T-helper 1 cell treated with Interleukin-12 subunit alpha and Interleukin-12 subunit beta and Interleukin-4 antibody, amounts not matched to agents 30 μg/mL and 1 μg/mL, for 36 hours (primary cell): ENCODE measurements around the gene CA14.
"Not testable (repeated sequence)": the region's sequence is repeated elsewhere in the genome, so short reads cannot be mapped to it uniquely, and the experiment has no call there.

ENCODE experiments used
- H3K27ac Mint-ChIP-seq: one replicate; pipeline ENCODE4 v1.8.0; 2021; ENCODE audit warnings: mild to moderate bottlenecking, mixed read lengths
- H3K27me3 Mint-ChIP-seq: one replicate; pipeline ENCODE4 v1.8.0; 2021; ENCODE audit warnings: low read depth, mixed read lengths
- H3K36me3 Mint-ChIP-seq: one replicate; pipeline ENCODE4 v1.8.0; 2021; ENCODE audit warnings: low read depth, mixed read lengths
- H3K4me1 Mint-ChIP-seq: one replicate; pipeline ENCODE4 v1.8.0; 2021; ENCODE audit warnings: low read depth, mixed read lengths
- H3K4me3 Mint-ChIP-seq: one replicate; pipeline ENCODE4 v1.8.0; 2021; ENCODE audit warnings: mild to moderate bottlenecking, moderate library complexity, mixed read lengths
- H3K9me3 Mint-ChIP-seq: one replicate; pipeline ENCODE4 v1.8.0; 2021; ENCODE audit warnings: mixed read lengths

Gene CA14

GRCh38 chr1:150281758-150282557, 24.4 kb downstream of the CA14 start, which contains the start of gene CIART:
Gene CIART, plus strand, starts transcription at chr1:150282554. Its CDS starts 714 bp downstream, at chr1:150283268.
- H3K4me1 Mint-ChIP-seq, result peaks cover 22% of the 10 kb centered on the region
- H3K27ac Mint-ChIP-seq, result peak within 1 kb of the TSS; percentile 85
- no peaks in the 10 kb centered on the region for H3K9me3 Mint-ChIP-seq
- H3K27me3 Mint-ChIP-seq, result peaks cover 17% of the 10 kb centered on the region
- peaks cover 4% of the 10 kb centered on the region for H3K36me3 Mint-ChIP-seq
- peak within 1 kb of the TSS; percentile 96 for H3K4me3 Mint-ChIP-seq

DNA sequence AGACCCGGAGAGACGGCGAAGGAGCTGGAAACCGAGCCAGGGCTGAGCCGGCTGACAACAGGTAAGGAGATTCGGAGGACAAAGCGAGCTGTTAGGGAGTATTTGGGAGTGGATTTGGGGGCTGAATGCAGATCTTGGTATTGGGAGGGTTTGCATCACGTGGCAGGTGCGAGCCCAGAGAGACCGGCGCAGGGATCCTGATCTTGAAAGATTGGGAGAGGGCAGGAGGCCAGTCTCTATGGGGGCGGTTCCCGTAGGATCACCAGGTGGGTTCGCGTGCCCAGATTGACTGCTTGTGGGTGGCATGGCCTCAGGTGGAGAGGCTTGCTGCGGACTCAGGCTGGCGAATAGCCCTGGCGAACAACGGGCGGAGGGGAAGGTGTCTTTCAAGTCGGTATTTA, 25.0 kb downstream of the CA14 start:
- H3K4me1 Mint-ChIP-seq, result peaks cover 22% of the 10 kb centered on the region
- H3K36me3 Mint-ChIP-seq, result peaks cover 4% of the 10 kb centered on the region
- H3K9me3 Mint-ChIP-seq, result no peaks in the 10 kb centered on the region
- peak overlapping the region; percentile 85 for H3K27ac Mint-ChIP-seq
- H3K27me3 Mint-ChIP-seq, result peaks cover 17% of the 10 kb centered on the region
- peak overlapping the region; percentile 96 for H3K4me3 Mint-ChIP-seq

- no peak overlapping the region for H3K27ac Mint-ChIP-seq
- no peaks in the 10 kb centered on the region for H3K9me3 Mint-ChIP-seq
- peaks cover 17% of the 10 kb centered on the region for H3K27me3 Mint-ChIP-seq
- H3K4me3 Mint-ChIP-seq, result peak overlapping the region; percentile 6
- peaks cover 22% of the 10 kb centered on the region for H3K4me1 Mint-ChIP-seq
- peaks cover 4% of the 10 kb centered on the region for H3K36me3 Mint-ChIP-seq
Measured at GRCh38 chr1:150283260-150283659, 25.7 kb downstream of the CA14 start.

GRCh38 chr1:150288382-150288781, 30.8 kb downstream of the CA14 start:
- H3K9me3 Mint-ChIP-seq, result no peaks in the 10 kb centered on the region
- H3K4me1 Mint-ChIP-seq, result peaks cover 6% of the 10 kb centered on the region
- H3K4me3 Mint-ChIP-seq, result no peak overlapping the region
- no peaks in the 10 kb centered on the region for H3K36me3 Mint-ChIP-seq
- H3K27ac Mint-ChIP-seq, result no peak overlapping the region
- no peaks in the 10 kb centered on the region for H3K27me3 Mint-ChIP-seq

DNA sequence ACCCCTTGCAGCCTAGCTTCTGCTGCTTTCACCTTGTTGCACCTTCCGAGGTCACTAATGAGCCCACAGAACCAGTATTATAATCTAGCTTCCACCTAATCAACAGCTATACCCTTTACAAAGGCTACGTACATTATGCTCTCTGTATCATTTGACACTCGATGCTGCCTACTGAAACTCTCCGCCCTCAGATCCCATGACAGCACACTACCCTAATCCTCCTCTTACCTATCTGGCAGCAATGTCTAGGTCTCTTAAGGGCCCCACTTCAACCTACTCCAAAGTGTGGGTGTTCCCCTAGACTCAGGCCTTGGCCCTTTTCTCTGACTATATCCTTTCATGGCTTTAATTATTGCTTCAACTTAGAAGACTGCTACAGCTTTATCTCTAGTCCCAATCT, 31.2 kb downstream of the CA14 start:
- Mint-ChIP-seq H3K9me3 (no peaks in the 10 kb centered on the region), H3K36me3 (no peaks in the 10 kb centered on the region), H3K4me3 (no peak overlapping the region), H3K27me3 (no peaks in the 10 kb centered on the region), H3K4me1 (peaks cover 10% of the 10 kb centered on the region), H3K27ac (no peak overlapping the region)

GRCh38 chr1:150293433-150294253, 36.1 kb downstream of the CA14 start, which contains the start of gene MRPS21:
Gene MRPS21, plus strand, starts transcription at chr1:150293861. Its CDS starts 506 bp downstream, at chr1:150294367.
- Mint-ChIP-seq H3K36me3 (peaks cover 15% of the 10 kb centered on the region), H3K27ac (peak within 1 kb of the TSS; percentile 98)

DNA sequence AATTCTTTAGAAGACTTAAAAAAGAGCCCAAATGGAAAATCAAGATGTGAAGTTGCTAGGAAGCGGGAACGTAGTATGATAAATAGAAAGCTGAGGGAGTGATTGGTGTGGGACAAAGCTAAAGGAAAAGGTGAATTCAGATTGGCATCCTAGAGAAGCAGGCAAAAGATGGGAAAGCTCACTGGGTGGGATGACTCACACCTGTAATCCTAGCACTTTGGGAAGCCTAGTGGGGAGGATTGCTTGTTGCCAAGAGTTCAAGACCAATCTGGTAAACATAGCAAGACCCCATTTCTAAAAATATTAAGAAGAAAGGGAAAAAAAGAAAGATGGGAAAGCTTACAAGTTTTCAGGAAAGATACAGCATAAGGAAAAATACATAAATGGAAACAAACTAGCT, 37.9 kb downstream of the CA14 start:
- no peaks in the 10 kb centered on the region for H3K27me3 Mint-ChIP-seq

More at GRCh38 chr1:150293433-150294253, 36.1 kb downstream of the CA14 start, which contains the start of gene MRPS21:
- Mint-ChIP-seq H3K4me3 (peak within 1 kb of the TSS; percentile 94), H3K9me3 (no peaks in the 10 kb centered on the region), H3K4me1 (peaks cover 30% of the 10 kb centered on the region), H3K27me3 (no peaks in the 10 kb centered on the region)

GRCh38 chr1:150299716-150300115, 42.1 kb downstream of the CA14 start:
- Mint-ChIP-seq H3K27me3 (no peaks in the 10 kb centered on the region), H3K9me3 (no peaks in the 10 kb centered on the region), H3K4me1 (peaks cover 21% of the 10 kb centered on the region), H3K36me3 (peaks cover 27% of the 10 kb centered on the region), H3K27ac (no peak overlapping the region), H3K4me3 (no peak overlapping the region)

More for the DNA sequence above, 37.9 kb downstream of the CA14 start:
- peaks cover 30% of the 10 kb centered on the region for H3K4me1 Mint-ChIP-seq
- no peak overlapping the region for H3K4me3 Mint-ChIP-seq
- H3K27ac Mint-ChIP-seq, result no peak overlapping the region
- H3K9me3 Mint-ChIP-seq, result no peaks in the 10 kb centered on the region
- peaks cover 16% of the 10 kb centered on the region for H3K36me3 Mint-ChIP-seq

DNA sequence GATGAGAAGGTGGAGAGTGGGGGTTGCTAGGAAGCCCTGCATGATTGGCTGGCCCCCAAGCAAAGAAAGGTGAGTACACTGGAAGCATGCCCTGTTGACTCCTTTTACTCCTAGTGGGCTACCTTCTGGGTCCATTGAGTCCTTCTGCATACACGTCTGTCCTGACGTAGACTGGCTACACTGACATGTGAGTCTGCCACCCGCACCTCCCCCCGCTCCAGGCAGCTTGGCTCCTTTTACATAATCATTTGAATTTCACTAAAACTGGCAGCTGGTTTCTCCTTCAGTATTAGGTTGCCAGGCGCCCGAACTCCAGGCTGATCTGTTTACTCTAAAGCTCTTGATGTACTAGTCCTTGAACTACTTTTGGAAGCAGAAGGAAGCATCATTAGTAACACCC, 44.8 kb downstream of the CA14 start:
- peaks cover 9% of the 10 kb centered on the region for H3K4me1 Mint-ChIP-seq
- H3K9me3 Mint-ChIP-seq, result no peaks in the 10 kb centered on the region
- H3K27me3 Mint-ChIP-seq, result no peaks in the 10 kb centered on the region
- H3K4me3 Mint-ChIP-seq, result no peak overlapping the region
- H3K27ac Mint-ChIP-seq, result no peak overlapping the region
- peaks cover 20% of the 10 kb centered on the region for H3K36me3 Mint-ChIP-seq

- Mint-ChIP-seq H3K27ac (no peak overlapping the region), H3K36me3 (peaks cover 20% of the 10 kb centered on the region), H3K27me3 (no peaks in the 10 kb centered on the region), H3K4me1 (peaks cover 7% of the 10 kb centered on the region), H3K9me3 (no peaks in the 10 kb centered on the region), H3K4me3 (no peak overlapping the region)
Measured at GRCh38 chr1:150302902-150303301, 45.3 kb downstream of the CA14 start.

- H3K4me3 Mint-ChIP-seq, H3K4me1 Mint-ChIP-seq, H3K9me3 Mint-ChIP-seq, H3K36me3 Mint-ChIP-seq, H3K27me3 Mint-ChIP-seq, H3K27ac Mint-ChIP-seq: not testable (repeated sequence)
Measured at GRCh38 chr1:150308585-150308984, 51.0 kb downstream of the CA14 start.

GRCh38 chr1:150309758-150310508, 52.4 kb downstream of the CA14 start:
- Mint-ChIP-seq H3K9me3 (no peaks in the 10 kb centered on the region), H3K36me3 (peaks cover 7% of the 10 kb centered on the region), H3K4me1 (no peaks in the 10 kb centered on the region), H3K4me3 (no peak overlapping the region), H3K27me3 (no peaks in the 10 kb centered on the region), H3K27ac (no peak overlapping the region)

- H3K27ac Mint-ChIP-seq, result no peak overlapping the region
Measured at GRCh38 chr1:150311762-150312161, 54.2 kb downstream of the CA14 start.

More at GRCh38 chr1:150311762-150312161, 54.2 kb downstream of the CA14 start:
- no peaks in the 10 kb centered on the region for H3K9me3 Mint-ChIP-seq
- no peaks in the 10 kb centered on the region for H3K4me1 Mint-ChIP-seq
- no peaks in the 10 kb centered on the region for H3K27me3 Mint-ChIP-seq
- H3K4me3 Mint-ChIP-seq, result no peak overlapping the region
- H3K36me3 Mint-ChIP-seq, result peaks cover 5% of the 10 kb centered on the region
